Left ventricle myocardium inferior (tissue), 1 donor: ENCODE results near the gene MYOF. TPM values are rescaled to one million over a fixed set of nuclear protein-coding genes. Genes with fewer than 3 reads are reported as not detected.
A peak's percentile ranks its signal among the peaks of the same experiment; 100 is the strongest.

Experiments
- DNase-seq: peaks from one replicate; pipeline ENCODE4 v3.0.0-alpha.2; 2020
- H3K27ac ChIP-seq: fragments of 200-600 bp; replicated peaks from 2 replicates; pipeline ENCODE4 v1.8.0; 2021
- H3K27me3 ChIP-seq: fragments of 200-600 bp; 2 replicates; pipeline ENCODE4 v1.8.0; 2021; ENCODE audit warnings: low read depth
- H3K36me3 ChIP-seq: fragments of 200-600 bp; 2 replicates; pipeline ENCODE4 v1.8.0; 2021
- H3K4me1 ChIP-seq: fragments of 200-600 bp; 2 replicates; pipeline ENCODE4 v1.8.0; 2021
- H3K4me3 ChIP-seq: fragments of 200-600 bp; 2 replicates; pipeline ENCODE4 v1.8.0; 2021; ENCODE audit warnings: mild to moderate bottlenecking, moderate library complexity
- H3K9me3 ChIP-seq: fragments of 200-600 bp; replicated peaks from 2 replicates; pipeline ENCODE4 v1.8.0; 2021
- CTCF ChIP-seq: fragments of 200-600 bp; IDR thresholded peaks from 2 replicates; pipeline ENCODE4 v1.8.0; 2021; ENCODE audit warnings: antibody characterized with exemption, mild to moderate bottlenecking, borderline replicate concordance
- intact Hi-C: fragments of 100-400 bp; cut with micrococcal nuclease; formaldehyde crosslinking; loops from one replicate; pipeline ENCODE4 v1.11.0; 2022
- total RNA-seq: library from RNA; stranded (reverse); fragmentation: NEBNext Ultra II Directional; extraction: Animal tissue kit (Norgen Biotek cat#: 25700); gene quantifications from one replicate; pipeline ENCODE4 v1.2.1, GENCODE V29; 2021
- donor health status: DM: no; HTN: yes; CAD: no; lungs with severe emphysema.

Gene MYOF
- total RNA-seq, 1 donor from 2014 or later: 43.6 TPM

- H3K4me1 ChIP-seq: peaks cover 62% of the 10 kb centered on the region
- no peak for DNase-seq
- no peaks in the 10 kb centered on the region for H3K36me3 ChIP-seq
- no peaks in the 10 kb centered on the region for H3K27me3 ChIP-seq
- no peak for TF ChIP-seq CTCF
- no peak overlapping the region for H3K4me3 ChIP-seq
- H3K27ac ChIP-seq: peak overlapping the region; percentile 97
- intact Hi-C loops: no loop called here
- no peaks in the 10 kb centered on the region for H3K9me3 ChIP-seq
Measured at GRCh38 chr10:93434991-93435491, 47.1 kb downstream of the MYOF start.

- no peak for DNase-seq
- TF ChIP-seq CTCF: no peak
- no peaks in the 10 kb centered on the region for H3K36me3 ChIP-seq
- no peak overlapping the region for H3K4me3 ChIP-seq
- H3K27me3 ChIP-seq: no peaks in the 10 kb centered on the region
- intact Hi-C loops: no loop called here
- H3K27ac ChIP-seq: peak overlapping the region; percentile 97
- no peaks in the 10 kb centered on the region for H3K9me3 ChIP-seq
- peaks cover 35% of the 10 kb centered on the region for H3K4me1 ChIP-seq
Measured at GRCh38 chr10:93431361-93431760, 50.8 kb downstream of the MYOF start.

- no peak overlapping the region for H3K27ac ChIP-seq
- no peaks in the 10 kb centered on the region for H3K27me3 ChIP-seq
- DNase-seq: no peak
- H3K9me3 ChIP-seq: no peaks in the 10 kb centered on the region
- peaks cover 6% of the 10 kb centered on the region for H3K36me3 ChIP-seq
- intact Hi-C loops: no loop called here
- H3K4me1 ChIP-seq: peaks cover 20% of the 10 kb centered on the region
- no peak for TF ChIP-seq CTCF
- no peak overlapping the region for H3K4me3 ChIP-seq
Measured at GRCh38 chr10:93425861-93426260, 56.3 kb downstream of the MYOF start.

GRCh38 chr10:93422118-93422517 lies 60.0 kb downstream of the MYOF start:
- Histone ChIP-seq H3K9me3 (no peaks in the 10 kb centered on the region), H3K27ac (peak overlapping the region; percentile 82), H3K4me1 (peaks cover 52% of the 10 kb centered on the region), H3K27me3 (no peaks in the 10 kb centered on the region), H3K36me3 (peaks cover 6% of the 10 kb centered on the region), H3K4me3 (no peak overlapping the region)
- DNase-seq: no peak
- TF ChIP-seq CTCF: no peak
- intact Hi-C loops: no loop called here

- peaks cover 59% of the 10 kb centered on the region for H3K4me1 ChIP-seq
- no peaks in the 10 kb centered on the region for H3K9me3 ChIP-seq
- H3K27ac ChIP-seq: peak overlapping the region; percentile 82
- no peak overlapping the region for H3K4me3 ChIP-seq
- no peak for DNase-seq
- intact Hi-C loops: no loop called here
- H3K36me3 ChIP-seq: peaks cover 6% of the 10 kb centered on the region
- TF ChIP-seq CTCF: no peak
- H3K27me3 ChIP-seq: no peaks in the 10 kb centered on the region
Measured at GRCh38 chr10:93420944-93421825, 60.9 kb downstream of the MYOF start.
